GM23338 (cell line): ENCODE measurements around the gene OR6K2. TPM values are rescaled to one million over a fixed set of nuclear protein-coding genes. Genes with fewer than 3 reads are reported as not detected.

ENCODE experiments used
- ATAC-seq: fragments of 200-7000 bp; cut with Tn5 transposase; 3 replicates; pipeline ENCODE4 v1.9.1; 2020
- DNase-seq: peaks from one replicate; pipeline ENCODE4 v3.0.0-alpha.2; 2015; ENCODE audit warnings: low spot score
- H2AFZ ChIP-seq: fragments of 200-600 bp; sonication (generic); 2 replicates; pipeline ENCODE4 v1.8.0; 2016; ENCODE audit warnings: antibody characterized with exemption, mild to moderate bottlenecking, moderate library complexity
- H3F3A ChIP-seq: fragments of 200-600 bp; sonication (generic); replicated peaks from 2 replicates; pipeline ENCODE4 v1.8.0; 2017; ENCODE audit warnings: antibody characterized with exemption, mixed run types, low read depth
- H3K27ac ChIP-seq: fragments of 200-600 bp; sonication (generic); 2 replicates; pipeline ENCODE4 v1.6.1; 2016; ENCODE audit warnings: low read depth
- H3K27me3 ChIP-seq: fragments of 200-600 bp; sonication (generic); 2 replicates; pipeline ENCODE4 v1.8.0; 2016; ENCODE audit warnings: mild to moderate bottlenecking, mixed run types, moderate library complexity; ENCODE audit not compliant: insufficient read depth
- H3K36me3 ChIP-seq: fragments of 200-600 bp; sonication (generic); 2 replicates; pipeline ENCODE4 v1.8.0; 2016; ENCODE audit warnings: mild to moderate bottlenecking; ENCODE audit not compliant: insufficient read depth
- H3K4me1 ChIP-seq: fragments of 200-600 bp; sonication (generic); 2 replicates; pipeline ENCODE4 v1.8.0; 2016; ENCODE audit warnings: mild to moderate bottlenecking, moderate library complexity; ENCODE audit not compliant: insufficient read depth
- H3K4me2 ChIP-seq: fragments of 200-600 bp; sonication (generic); 2 replicates; pipeline ENCODE4 v1.7.1; 2017; ENCODE audit warnings: mixed run types
- H3K4me3 ChIP-seq: fragments of 200-600 bp; sonication (generic); 2 replicates; pipeline ENCODE4 v1.6.1; 2016; ENCODE audit warnings: mixed run types
- H3K79me2 ChIP-seq: fragments of 200-600 bp; sonication (generic); replicated peaks from 2 replicates; pipeline ENCODE4 v1.8.0; 2017; ENCODE audit warnings: mild to moderate bottlenecking; ENCODE audit not compliant: insufficient read depth
- H3K9me2 ChIP-seq: fragments of 200-600 bp; sonication (generic); 2 replicates; pipeline ENCODE4 v1.8.0; 2017; ENCODE audit not compliant: insufficient read depth
- H4K20me1 ChIP-seq: fragments of 200-600 bp; sonication (generic); replicated peaks from 2 replicates; pipeline ENCODE4 v1.8.0; 2017; ENCODE audit warnings: mild to moderate bottlenecking; ENCODE audit not compliant: insufficient read depth
- H3K27ac Mint-ChIP-seq: 2 replicates; pipeline ENCODE4 v1.8.0; 2020; ENCODE audit warnings: inconsistent platforms, mild to moderate bottlenecking, moderate library complexity, mixed read lengths
- H3K27me3 Mint-ChIP-seq: 3 replicates; pipeline ENCODE4 v1.8.0; 2022; ENCODE audit warnings: low read depth, mild to moderate bottlenecking, moderate library complexity, mixed read lengths, inconsistent platforms; ENCODE audit not compliant: insufficient read depth, poor library complexity
- H3K36me3 Mint-ChIP-seq: 3 replicates; pipeline ENCODE4 v1.8.0; 2021; ENCODE audit warnings: low read depth, mild to moderate bottlenecking, inconsistent platforms, moderate library complexity, mixed read lengths
- H3K4me1 Mint-ChIP-seq: 3 replicates; pipeline ENCODE4 v1.8.0; 2020; ENCODE audit warnings: mild to moderate bottlenecking, inconsistent platforms, mixed read lengths
- H3K4me3 Mint-ChIP-seq: 3 replicates; pipeline ENCODE4 v1.8.0; 2021; ENCODE audit warnings: moderate library complexity, mild to moderate bottlenecking, inconsistent platforms, mixed read lengths
- H3K9me3 Mint-ChIP-seq: 3 replicates; pipeline ENCODE4 v1.8.0; 2020; ENCODE audit warnings: moderate library complexity, mild to moderate bottlenecking, inconsistent platforms, mixed read lengths
- CREB1 ChIP-seq: fragments of 250-450 bp; sonication (Bioruptor Pico); IDR thresholded peaks from 2 replicates; pipeline ENCODE4 v1.5.0; 2020; ENCODE audit warnings: low read depth, mild to moderate bottlenecking, moderate library complexity
- CTCF ChIP-seq, 2 experiments: fragments of 200-600 bp in 1 of 2; sonication (generic) in 1 of 2; conservative IDR thresholded peaks; 2 replicates each; pipeline versions ENCODE4 v1.5.1 to v1.6.1; 2016 to 2017; ENCODE audit warnings: antibody characterized with exemption in 2 of 2, low read depth in 2 of 2, mild to moderate bottlenecking in 2 of 2, moderate library complexity in 1 of 2
- ETS1 ChIP-seq: IDR thresholded peaks from 2 replicates; pipeline ENCODE4 v1.6.1; 2016; ENCODE audit warnings: antibody characterized with exemption
- EZH2 ChIP-seq: fragments of 200-600 bp; sonication (generic); IDR thresholded peaks from one replicate; pipeline ENCODE4 v1.8.0; 2017; ENCODE audit warnings: antibody characterized with exemption, mild to moderate bottlenecking, low read depth; ENCODE audit not compliant: unreplicated experiment
- EZH2phosphoT487 ChIP-seq: fragments of 200-600 bp; sonication (generic); IDR thresholded peaks from one replicate; pipeline ENCODE4 v1.8.1; 2018; ENCODE audit warnings: antibody characterized with exemption; ENCODE audit not compliant: unreplicated experiment
- JUNB ChIP-seq: IDR thresholded peaks from one replicate; pipeline ENCODE4 v1.6.1; 2016; ENCODE audit warnings: antibody characterized with exemption; ENCODE audit not compliant: unreplicated experiment
- NANOG ChIP-seq: IDR thresholded peaks from 2 replicates; pipeline ENCODE4 v1.6.1; 2016; ENCODE audit warnings: antibody characterized with exemption, borderline replicate concordance
- POLR2AphosphoS5 ChIP-seq: IDR thresholded peaks from 2 replicates; pipeline ENCODE4 v1.6.1; 2016; ENCODE audit warnings: antibody characterized with exemption, low read depth
- REST ChIP-seq: IDR thresholded peaks from one replicate; pipeline ENCODE4 v1.6.1; 2018; ENCODE audit warnings: antibody characterized with exemption; ENCODE audit not compliant: unreplicated experiment
- STAT1 ChIP-seq: IDR thresholded peaks from one replicate; pipeline ENCODE4 v1.6.1; 2016; ENCODE audit warnings: antibody characterized with exemption; ENCODE audit not compliant: unreplicated experiment
- ZNF114 ChIP-seq: fragments of 250-450 bp; sonication (Bioruptor Pico); IDR thresholded peaks from 2 replicates; pipeline ENCODE4 v1.5.0; 2020; ENCODE audit warnings: mild to moderate bottlenecking, moderate library complexity
- ZNF331 ChIP-seq: fragments of 250-450 bp; sonication (Bioruptor Pico); IDR thresholded peaks from 2 replicates; pipeline ENCODE4 v1.5.0; 2020; ENCODE audit warnings: low read depth, mild to moderate bottlenecking, moderate library complexity
- ZNF462 ChIP-seq: fragments of 250-450 bp; sonication (Bioruptor Pico); IDR thresholded peaks from 2 replicates; pipeline ENCODE4 v1.5.0; 2020; ENCODE audit warnings: mild to moderate bottlenecking, moderate library complexity
- polyA plus RNA-seq: library from polyadenylated mRNA; unstranded; fragments of >200 nt; fragmentation: Nextera tagmentation; extraction: Ambion mirVana; gene quantifications from 2 replicates; pipeline ENCODE4 v1.2.1, GENCODE V29; 2016
- total RNA-seq: library from RNA; depleted of rRNA; stranded (reverse); fragments of >200 nt; shearing (Covaris generic); gene quantifications from 2 replicates; pipeline ENCODE4 v1.2.3, GENCODE V29; 2014

Gene OR6K2
- total and polyA plus RNA-seq, 2 experiments from 2014 or later = not detected

GRCh38 chr1:158717344-158717743 lies 16.9 kb upstream of the OR6K2 start (continued):
- TF ChIP-seq ZNF462 (no peak), CREB1 (CRISPR knock-in tag) (no peak), STAT1 (no peak)

GRCh38 chr1:158716335-158716734 lies 15.9 kb upstream of the OR6K2 start:
- H3K4me1 ChIP-seq = no peaks in the 10 kb centered on the region
- H3K4me1 Mint-ChIP-seq = no peaks in the 10 kb centered on the region
- no peak overlapping the region for H3K4me3 ChIP-seq
- no peaks in the 10 kb centered on the region for H3K36me3 ChIP-seq
- no peaks in the 10 kb centered on the region for H3K9me3 Mint-ChIP-seq
- no peak overlapping the region for H3K4me2 ChIP-seq
- no peaks in the 10 kb centered on the region for H3K36me3 Mint-ChIP-seq
- H3K27me3 Mint-ChIP-seq = no peaks in the 10 kb centered on the region
- no peak overlapping the region for H3K27ac ChIP-seq
- no peak overlapping the region for H3K4me3 Mint-ChIP-seq
- no peaks in the 10 kb centered on the region for H3K9me2 ChIP-seq
- no peaks in the 10 kb centered on the region for H3K27me3 ChIP-seq
- H3F3A ChIP-seq = no peaks in the 10 kb centered on the region
- ATAC-seq (no peak), DNase-seq (no peak)
- no peak overlapping the region for H3K27ac Mint-ChIP-seq
- no peaks in the 10 kb centered on the region for H3K79me2 ChIP-seq
- no peaks in the 10 kb centered on the region for H4K20me1 ChIP-seq
- no peak overlapping the region for H2AFZ ChIP-seq
- no peak for TF ChIP-seq ZNF114 (CRISPR knock-in tag)
- no peak for TF ChIP-seq ETS1
- TF ChIP-seq CTCF (conservative IDR thresholded peaks at IDR 0.05; ENCODE audit: low read depth in 2 of 2) = no peak
- TF ChIP-seq NANOG = no peak
- TF ChIP-seq EZH2phosphoT487 = no peak
- TF ChIP-seq POLR2AphosphoS5 = no peak
- no peak for TF ChIP-seq EZH2
- TF ChIP-seq REST = no peak
- no peak for TF ChIP-seq CREB1 (CRISPR knock-in tag)
- TF ChIP-seq ZNF331 (CRISPR knock-in tag) = no peak
- no peak for TF ChIP-seq STAT1
- TF ChIP-seq JUNB = no peak
